GM12865 (cell line): ENCODE data around the gene BCCIP.

ENCODE experiments used
- DNase-seq: peaks from one replicate; pipeline ENCODE4 v3.0.0; 2010; ENCODE audit warnings: low read depth
- H3K4me3 ChIP-seq: 2 replicates; pipeline ENCODE4 v1.5.1; 2011; ENCODE audit warnings: mild to moderate bottlenecking, low read depth, low read length, control low read depth
- TF ChIP-seq, protein P1 (sequence below): IDR thresholded peaks from 2 replicates; pipeline ENCODE4 v1.5.1; 2011; ENCODE audit warnings: low read length, control low read depth, low read depth, inconsistent platforms; ENCODE audit not compliant: insufficient read depth; ENCODE audit errors: missing control alignments

BCCIP gene

DNA sequence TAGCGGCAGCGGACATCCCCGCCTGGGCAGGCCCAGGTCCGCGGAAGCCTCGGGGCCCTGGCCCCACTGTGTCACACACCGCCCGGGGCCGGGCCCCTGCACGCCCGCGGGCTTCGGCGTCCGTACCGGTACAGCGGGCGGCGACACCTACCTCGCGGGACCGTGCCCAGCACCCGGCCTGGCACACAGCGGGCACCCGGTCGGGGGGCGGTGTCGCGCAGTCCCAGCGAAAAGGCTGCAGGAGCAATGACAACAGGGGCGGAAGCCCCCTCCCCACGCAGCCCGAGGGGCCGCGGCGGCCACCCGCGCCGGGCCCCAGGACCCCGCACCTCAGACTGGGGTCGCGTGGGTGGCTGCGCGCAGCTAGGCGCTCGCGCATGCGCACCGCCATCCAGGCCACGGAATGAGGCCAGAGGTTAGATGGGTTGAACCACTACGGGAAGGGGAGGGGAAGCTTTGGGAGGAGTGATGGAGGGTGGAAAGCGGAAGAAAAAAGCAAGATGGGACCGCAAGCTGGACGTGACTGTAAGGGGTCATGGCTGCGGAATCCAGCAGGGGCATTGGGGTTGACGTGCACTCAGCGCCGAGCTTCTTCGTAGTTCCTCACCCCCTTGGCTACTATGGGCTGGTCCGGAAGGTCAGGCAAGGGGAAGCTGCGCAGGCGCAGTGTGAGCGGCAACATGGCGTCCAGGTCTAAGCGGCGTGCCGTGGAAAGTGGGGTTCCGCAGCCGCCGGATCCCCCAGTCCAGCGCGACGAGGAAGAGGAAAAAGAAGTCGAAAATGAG is at the start of gene BCCIP, which contains the start of gene UROS:
Gene BCCIP (plus strand): TSS at position 669 of the 785 bp plus-strand sequence. CDS start 12 bp downstream, at position 681.
Gene UROS (minus strand): TSS at position 381 of the 785 bp plus-strand sequence. CDS start 6,759 bp downstream, outside the sequence.
- peak within 1 kb of the TSS; percentile 89 for H3K4me3 ChIP-seq
- peak; percentile 95 for DNase-seq
- TF ChIP-seq, protein P1, sequence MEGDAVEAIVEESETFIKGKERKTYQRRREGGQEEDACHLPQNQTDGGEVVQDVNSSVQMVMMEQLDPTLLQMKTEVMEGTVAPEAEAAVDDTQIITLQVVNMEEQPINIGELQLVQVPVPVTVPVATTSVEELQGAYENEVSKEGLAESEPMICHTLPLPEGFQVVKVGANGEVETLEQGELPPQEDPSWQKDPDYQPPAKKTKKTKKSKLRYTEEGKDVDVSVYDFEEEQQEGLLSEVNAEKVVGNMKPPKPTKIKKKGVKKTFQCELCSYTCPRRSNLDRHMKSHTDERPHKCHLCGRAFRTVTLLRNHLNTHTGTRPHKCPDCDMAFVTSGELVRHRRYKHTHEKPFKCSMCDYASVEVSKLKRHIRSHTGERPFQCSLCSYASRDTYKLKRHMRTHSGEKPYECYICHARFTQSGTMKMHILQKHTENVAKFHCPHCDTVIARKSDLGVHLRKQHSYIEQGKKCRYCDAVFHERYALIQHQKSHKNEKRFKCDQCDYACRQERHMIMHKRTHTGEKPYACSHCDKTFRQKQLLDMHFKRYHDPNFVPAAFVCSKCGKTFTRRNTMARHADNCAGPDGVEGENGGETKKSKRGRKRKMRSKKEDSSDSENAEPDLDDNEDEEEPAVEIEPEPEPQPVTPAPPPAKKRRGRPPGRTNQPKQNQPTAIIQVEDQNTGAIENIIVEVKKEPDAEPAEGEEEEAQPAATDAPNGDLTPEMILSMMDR: no peak

GRCh38 chr10:125773687-125774543 is 49.4 kb upstream of the BCCIP start:
- TF ChIP-seq, protein P1: no peak
- H3K4me3 ChIP-seq: no peak overlapping the region
- no peak for DNase-seq

DNA sequence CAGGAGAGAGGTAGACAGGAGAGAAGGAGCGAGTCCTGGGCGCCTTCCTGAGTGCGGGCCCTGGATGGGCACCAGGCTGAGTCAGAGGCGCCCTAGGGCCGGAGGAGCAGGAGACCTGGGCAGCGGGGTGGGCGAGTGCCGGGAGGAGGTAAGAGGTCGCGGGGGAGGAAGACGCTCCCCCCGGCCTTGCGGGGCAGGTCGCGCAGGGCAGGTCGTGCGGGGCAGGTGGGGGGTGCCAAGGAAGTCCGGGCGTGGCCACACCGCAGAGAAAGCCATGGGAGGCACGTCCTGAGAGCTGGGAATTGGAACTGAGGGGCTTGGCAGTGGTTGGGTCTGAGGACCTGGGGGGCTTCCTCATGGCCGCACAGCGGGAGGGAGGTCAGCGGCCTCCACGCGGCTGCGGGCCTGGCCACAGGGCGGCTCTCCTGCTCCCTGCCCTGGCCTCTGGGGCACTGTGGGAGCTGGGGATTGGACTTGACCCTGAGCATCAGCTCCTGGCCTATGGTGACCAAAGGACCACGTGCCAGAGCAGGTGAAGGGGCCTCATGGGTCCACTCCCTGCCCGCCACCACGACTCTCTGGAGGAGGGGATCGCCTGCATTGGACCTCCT is 48.7 kb upstream of the BCCIP start:
- TF ChIP-seq, protein P1: no peak
- DNase-seq: no peak
- no peak overlapping the region for H3K4me3 ChIP-seq

DNA sequence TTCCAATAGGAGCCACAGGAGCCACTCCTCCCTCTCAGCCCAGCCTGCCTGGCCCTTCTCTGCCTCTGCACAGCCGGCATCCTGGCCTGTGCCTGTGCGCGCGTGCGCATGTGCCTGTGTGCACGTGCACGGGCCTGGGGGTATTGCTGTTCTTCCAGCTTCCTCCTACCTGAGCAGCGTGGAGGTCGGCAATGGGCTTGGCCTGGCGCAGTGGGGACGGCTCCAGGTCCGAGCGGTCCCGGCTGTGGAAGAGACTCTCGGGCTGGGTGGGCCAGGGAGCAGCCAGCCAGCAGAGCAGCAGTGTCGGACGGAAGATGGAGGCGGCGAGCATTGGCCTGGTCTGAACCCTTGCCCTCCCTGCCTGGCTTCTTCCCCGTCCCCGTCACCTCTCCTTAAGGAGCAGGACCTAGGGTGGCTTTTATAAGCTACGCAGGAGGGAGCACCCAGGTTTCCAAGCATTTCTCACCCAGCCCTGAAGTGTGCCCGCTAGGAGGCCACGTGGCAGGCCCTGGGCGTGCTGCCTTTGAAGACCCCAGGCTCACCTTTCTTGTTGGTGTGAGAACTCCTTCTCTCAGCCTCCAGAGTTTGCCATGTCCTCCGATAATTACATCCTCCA is 47.7 kb upstream of the BCCIP start, which contains the start of gene MMP21:
Gene MMP21 (minus strand): TSS at position 331 of the 616 bp plus-strand sequence. CDS start 0 bp downstream, at position 331.
- no peak within 1 kb of the TSS for H3K4me3 ChIP-seq
- no peak for DNase-seq
- TF ChIP-seq, protein P1: no peak

GRCh38 chr10:125777806-125778205 is 45.5 kb upstream of the BCCIP start:
- no peak for DNase-seq

More at GRCh38 chr10:125777806-125778205, 45.5 kb upstream of the BCCIP start:
- no peak overlapping the region for H3K4me3 ChIP-seq
- TF ChIP-seq, protein P1: no peak
